K562 (cell line): ENCODE results near the gene EEF1A2. TPM values are rescaled to one million over a fixed set of nuclear protein-coding genes. Genes with fewer than 3 reads are reported as not detected.

Experiments
- ATAC-seq: fragments of 200-7000 bp; cut with Tn5 transposase; 3 replicates; pipeline ENCODE4 v1.9.1; 2020; ENCODE audit warnings: moderate library complexity
- BruUV-seq: library from RNA; stranded (reverse); fragments of 400-500 nt; replicated peaks from 2 replicates; lab custom pipeline; 2021; lab: Mats Ljungman, UMichigan
- CTCF ChIA-PET: fragments of 300-600 bp; formaldehyde crosslinking; extraction: SDS; loops from one replicate; lab custom pipeline; 2021; ENCODE audit warnings: low intra/inter-chr PET ratio; lab: Yijun Ruan, JAX
- POLR2A ChIA-PET: fragments of 300-600, 350-650 bp; sonication (Branson Sonifier 250); formaldehyde crosslinking; extraction: SDS; loops from one replicate; lab custom pipeline; 2021; ENCODE audit warnings: antibody characterized with exemption, inconsistent platforms; lab: Yijun Ruan, JAX
- DNase-seq, 4 experiments: peaks; one replicate each; pipeline versions ENCODE4 v3.0.0 to v3.0.0-alpha.2; 2011 to 2018; ENCODE audit warnings: low spot score in 3 of 4, mixed read lengths in 3 of 4; ENCODE audit errors: extremely low read depth in 1 of 4
- FAIRE-seq: peaks from 2 replicates; lab custom pipeline; 2011; peaks lifted over from hg19 to GRCh38; lab: Jason Lieb, UNC
- H2AFZ ChIP-seq: 2 replicates; pipeline ENCODE4 v1.6.0; 2011; ENCODE audit warnings: low read depth, low read length, control low read depth, inconsistent platforms
- H3K27ac ChIP-seq: fragments of 200-600 bp; 3 replicates; pipeline ENCODE4 v1.8.0; 2011; ENCODE audit warnings: low read depth, mild to moderate bottlenecking, control low read depth, inconsistent platforms, low read length, moderate library complexity, mixed read lengths; ENCODE audit errors: extremely low read depth
- H3K27me3 ChIP-seq, 2 experiments: fragments of 300-600 bp in 1 of 2; 2 replicates in 1 of 2; 3 replicates in 1 of 2; pipeline versions ENCODE4 v1.6.0 to v1.8.0; 2011; ENCODE audit warnings: inconsistent platforms in 2 of 2, low read length in 2 of 2, mild to moderate bottlenecking in 1 of 2, mixed read lengths in 1 of 2, moderate library complexity in 1 of 2; ENCODE audit not compliant: control insufficient read depth in 2 of 2, insufficient read depth in 2 of 2
- H3K36me3 ChIP-seq: fragments of 300-600 bp; 3 replicates; pipeline ENCODE4 v1.8.0; 2011; ENCODE audit warnings: mild to moderate bottlenecking, low read length, inconsistent platforms; ENCODE audit not compliant: control insufficient read depth, insufficient read depth
- H3K4me1 ChIP-seq, 2 experiments: fragments of 200-600 bp in 1 of 2; replicated peaks in 1 of 2; 2 replicates in 1 of 2; 3 replicates in 1 of 2; pipeline versions ENCODE4 v1.5.1 to v1.8.0; 2011; ENCODE audit warnings: inconsistent platforms in 2 of 2, low read length in 2 of 2, mild to moderate bottlenecking in 1 of 2, mixed read lengths in 1 of 2, moderate library complexity in 1 of 2; ENCODE audit not compliant: control insufficient read depth in 2 of 2, insufficient read depth in 2 of 2
- H3K4me2 ChIP-seq: 2 replicates; pipeline ENCODE4 v1.6.1; 2011; ENCODE audit warnings: low read length, control low read depth, inconsistent platforms, mixed read lengths; ENCODE audit not compliant: insufficient read depth
- H3K4me3 ChIP-seq: fragments of 200-600 bp; sonication (generic), shearing (Covaris generic); 2 replicates; pipeline ENCODE4 v1.5.1; 2016; ENCODE audit warnings: control low read depth, inconsistent platforms
- H3K79me2 ChIP-seq: fragments of 200-600 bp; 3 replicates; pipeline ENCODE4 v1.8.0; 2011; ENCODE audit warnings: low read length, inconsistent platforms; ENCODE audit not compliant: control insufficient read depth, insufficient read depth
- H3K9ac ChIP-seq, 2 experiments: 2 replicates each; pipeline versions ENCODE4 v1.6.0 to v1.6.1; 2011; ENCODE audit warnings: low read depth in 2 of 2, low read length in 2 of 2, control low read depth in 1 of 2, inconsistent platforms in 1 of 2, mild to moderate bottlenecking in 1 of 2, mixed read lengths in 1 of 2; ENCODE audit not compliant: insufficient read depth in 1 of 2
- H3K9me1 ChIP-seq: one replicate; pipeline ENCODE4 v1.6.0; 2011; ENCODE audit warnings: inconsistent platforms, mild to moderate bottlenecking, low read length, moderate library complexity; ENCODE audit not compliant: control insufficient read depth, insufficient read depth
- H3K9me3 ChIP-seq: replicated peaks from 2 replicates; pipeline ENCODE4 v1.5.1; 2011; ENCODE audit warnings: low read depth, low read length, inconsistent platforms; ENCODE audit not compliant: control insufficient read depth, insufficient read depth
- H4K20me1 ChIP-seq: replicated peaks from 2 replicates; pipeline ENCODE4 v1.6.1; 2011; ENCODE audit warnings: low read length, inconsistent platforms, mixed read lengths; ENCODE audit not compliant: control insufficient read depth, insufficient read depth
- RFX1 ChIP-seq: fragments of 450-650 bp; IDR thresholded peaks from 2 replicates; pipeline ENCODE4 v1.6.1; 2016; ENCODE audit warnings: mild to moderate bottlenecking, moderate library complexity
- SMARCB1 ChIP-seq: IDR thresholded peaks from 2 replicates; pipeline ENCODE4 v1.6.1; 2011; ENCODE audit warnings: improper control_type of control experiment, low read depth; ENCODE audit not compliant: insufficient read length
- ZNF133 ChIP-seq: fragments of 250-450 bp; sonication (Bioruptor Pico); IDR thresholded peaks from 2 replicates; pipeline ENCODE4 v1.4.0; 2020; ENCODE audit warnings: mild to moderate bottlenecking
- WGBS: fragments of 100-300 bp; shearing (Covaris generic); methylation state at CpG from one replicate; pipeline ENCODE4 v1.1.6; 2016; ENCODE audit warnings: low coverage, mixed read lengths; ENCODE audit not compliant: insufficient coverage; ENCODE audit errors: missing lambda C conversion rate; 5-methylcytosine and 5-hydroxymethylcytosine counted together
- in situ Hi-C: fragments of 300-500 bp; cut with MboI; formaldehyde crosslinking; loops from 4 replicates; pipeline ENCODE4 v1.15.0; 2018; ENCODE audit warnings: inconsistent platforms, mixed read lengths
- intact Hi-C: fragments of 100-400 bp; cut with micrococcal nuclease; formaldehyde crosslinking; loops from 2 replicates; pipeline ENCODE4 v1.14.2; 2022
- polyA plus RNA-seq, 8 experiments: library from polyadenylated mRNA; depleted of rRNA in 4 of 8; stranded (reverse) in 5 of 8; unstranded in 3 of 8; fragments of >200 nt; fragmentation: Nextera tagmentation in 2 of 8; fragmentation: Illumina TruSeq in 1 of 8; extraction: Ambion mirVana in 2 of 8; extraction: Trizol in 1 of 8; gene quantifications; 2 replicates each; pipeline versions ENCODE4 v1.2.1 to v1.2.3, GENCODE V29; 2011 to 2014; ENCODE audit warnings: inconsistent platforms in 1 of 8, missing spikeins in 1 of 8
- total RNA-seq, 7 experiments: library from RNA; depleted of rRNA in 6 of 7; stranded (reverse); fragments of >200 nt in 6 of 7; fragmentation: Illumina TruSeq in 2 of 7; extraction: Trizol in 2 of 7; gene quantifications; 2 replicates each; pipeline versions ENCODE4 v1.2.1 to v1.2.3, GENCODE V29; 2011 to 2021; ENCODE audit warnings: low replicate concordance in 1 of 7

Gene EEF1A2
- total and polyA plus RNA-seq, 9 of the 15 experiments (the other 6 are each of a cell fraction or from before 2014, with no cell fraction given), result 0.04 to 29.6 (median 11.5) TPM

- BruUV-seq, result no TSS peak
- no peak for ATAC-seq
- 0 out of 2 replicates have a peak, but pooled peaks cover 6% of the 10 kb centered on the region for H4K20me1 ChIP-seq
- TF ChIP-seq SMARCB1, result no peak
- peak; percentile 46; the same call in 1 of the 2 replicates for TF ChIP-seq RFX1
- TF ChIP-seq ZNF133 (CRISPR knock-in tag), result no peak
- H3K9ac ChIP-seq, result no peak overlapping the region
- FAIRE-seq, result no peak
- ChIA-PET CTCF (no interaction called here), POLR2A (no interaction called here)
- peaks cover 10 to 31% of the 10 kb centered on the region in 2 experiments; a peak in 4 of 5 replicates for H3K27me3 ChIP-seq
- peaks cover 4% of the 10 kb centered on the region; the same call in 1 of the 2 replicates for H3K9me3 ChIP-seq
- H3K36me3 ChIP-seq, result no peaks in the 10 kb centered on the region
- no peak overlapping the region for H3K4me3 ChIP-seq
- no peak overlapping the region for H3K4me2 ChIP-seq
- H3K79me2 ChIP-seq, result no peaks in the 10 kb centered on the region
- intact Hi-C loops (no loop called here), in situ Hi-C loops (no loop called here)
- DNase-seq, result no peak
- no peaks in the 10 kb centered on the region for H3K9me1 ChIP-seq
- peaks cover 0 to 19% of the 10 kb centered on the region in 2 experiments; a peak in 2 of 5 replicates for H3K4me1 ChIP-seq
- no peak overlapping the region for H2AFZ ChIP-seq
- 3% methylated on average over 27 of the region's 31 CpGs for whole genome bisulfite sequencing
- no peak overlapping the region for H3K27ac ChIP-seq
Observed at GRCh38 chr20:63446216-63447024, 52.5 kb downstream of the EEF1A2 start.
